Ectodermal cell (in vitro differentiated cells): Measurements from ENCODE around the gene DYNC1H1.
A peak's percentile ranks its signal among the peaks of the same experiment; 100 is the strongest.
"Not testable (repeated sequence)": the region's sequence is repeated elsewhere in the genome, so short reads cannot be mapped to it uniquely, and the experiment has no call there.

Experiments used
- H3K27ac ChIP-seq: 2 replicates; pipeline ENCODE4 v1.7.0; 2013; ENCODE audit warnings: mild to moderate bottlenecking, low read depth, low read length; ENCODE audit not compliant: insufficient read depth, poor library complexity, severe bottlenecking
- H3K27me3 ChIP-seq: 2 replicates; pipeline ENCODE4 v1.7.0; 2013; ENCODE audit warnings: mild to moderate bottlenecking, low read length; ENCODE audit not compliant: insufficient read depth, control insufficient read depth, poor library complexity, severe bottlenecking
- H3K36me3 ChIP-seq: one replicate; pipeline ENCODE4 v1.7.0; 2013; ENCODE audit warnings: low read length; ENCODE audit not compliant: control insufficient read depth, insufficient read depth
- H3K4me1 ChIP-seq: one replicate; pipeline ENCODE4 v1.7.0; 2013; ENCODE audit warnings: low read length; ENCODE audit not compliant: control insufficient read depth, insufficient read depth
- H3K4me3 ChIP-seq: 2 replicates; pipeline ENCODE4 v1.7.0; 2013; ENCODE audit warnings: low read depth, low read length, control low read depth; ENCODE audit not compliant: insufficient read depth
- H3K9me3 ChIP-seq: 2 replicates; pipeline ENCODE4 v1.7.0; 2013; ENCODE audit warnings: mild to moderate bottlenecking, low read length, moderate library complexity; ENCODE audit not compliant: control insufficient read depth
- WGBS, 2 experiments: methylation state at CpG; one replicate each; pipeline ENCODE4 v1.1.7; 2013; ENCODE audit warnings: missing lambda C conversion rate in 2 of 2; 5-methylcytosine and 5-hydroxymethylcytosine counted together

DYNC1H1 gene

DNA sequence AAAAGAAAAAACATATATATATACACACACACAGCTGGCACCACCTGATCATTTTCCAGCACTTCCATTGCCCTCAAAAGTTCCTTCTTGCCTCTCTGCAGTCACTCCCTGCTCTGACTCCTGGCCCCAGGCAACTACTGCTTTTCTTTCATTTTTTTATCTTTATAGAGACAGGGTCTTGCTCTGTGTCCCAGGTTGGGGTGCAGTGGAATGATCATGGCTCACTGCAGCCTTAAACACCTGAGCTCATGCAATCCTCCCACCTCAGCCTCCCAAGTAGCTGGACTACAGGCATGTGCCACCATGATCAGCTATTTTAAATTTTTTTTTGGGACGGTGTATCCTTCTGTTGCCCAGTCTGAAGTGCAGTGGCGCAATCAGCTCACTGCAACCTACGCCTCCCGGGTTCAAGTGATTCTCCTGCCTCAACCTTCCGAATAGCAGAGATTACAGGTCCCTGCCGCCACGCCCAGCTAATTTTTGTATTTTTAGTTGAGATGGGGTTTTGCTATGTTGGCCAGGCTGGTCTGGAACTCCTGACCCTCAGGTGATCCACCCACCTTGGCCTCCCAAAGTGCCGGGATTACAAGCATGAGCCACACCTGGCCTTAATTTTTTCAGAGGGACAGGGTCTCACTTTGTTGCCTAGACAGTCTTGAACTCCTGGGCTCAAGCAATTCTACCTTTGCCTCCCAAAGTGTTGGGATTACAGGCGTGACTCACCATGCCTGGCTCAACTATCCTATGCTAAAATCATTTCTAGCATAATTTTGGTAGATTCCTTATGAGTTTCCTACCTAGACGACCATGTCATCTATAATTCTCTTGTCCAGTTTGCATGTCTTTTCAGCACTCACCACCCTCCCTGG, 114.7 kb downstream of the DYNC1H1 start:
- Histone ChIP-seq H3K36me3 (peaks cover 49% of the 10 kb centered on the region), H3K4me1 (peaks cover 4% of the 10 kb centered on the region)

GRCh38 chr14:102079700-102079979, 115.3 kb downstream of the DYNC1H1 start:
- Histone ChIP-seq H3K4me3 (no peak overlapping the region), H3K36me3 (peaks cover 54% of the 10 kb centered on the region), H3K9me3 (no peaks in the 10 kb centered on the region), H3K4me1 (peaks cover 4% of the 10 kb centered on the region), H3K27ac (no peak overlapping the region), H3K27me3 (no peaks in the 10 kb centered on the region)

More for the DNA sequence above, 114.7 kb downstream of the DYNC1H1 start:
- Histone ChIP-seq H3K9me3 (no peaks in the 10 kb centered on the region), H3K27ac (no peak overlapping the region), H3K27me3 (no peaks in the 10 kb centered on the region), H3K4me3 (no peak overlapping the region)
- 95 to 96% methylated on average over 10 of the region's 10 CpGs for WGBS, 2 experiments

- no peaks in the 10 kb centered on the region for H3K9me3 ChIP-seq
- no peaks in the 10 kb centered on the region for H3K27me3 ChIP-seq
- peaks cover 62% of the 10 kb centered on the region for H3K36me3 ChIP-seq
- no peak overlapping the region for H3K27ac ChIP-seq
- H3K4me3 ChIP-seq, result no peak overlapping the region
- peaks cover 10% of the 10 kb centered on the region for H3K4me1 ChIP-seq
- WGBS, 2 experiments, result 91 to 93% methylated on average over 14 of the region's 14 CpGs
Measured at GRCh38 chr14:102080183-102081080, 116.1 kb downstream of the DYNC1H1 start.

- 94 to 97% methylated on average over 7 of the region's 7 CpGs for WGBS, 2 experiments
- H3K4me1 ChIP-seq, result peaks cover 12% of the 10 kb centered on the region
- H3K27ac ChIP-seq, result no peak overlapping the region
- peaks cover 64% of the 10 kb centered on the region for H3K36me3 ChIP-seq
- H3K4me3 ChIP-seq, result no peak overlapping the region
- no peaks in the 10 kb centered on the region for H3K9me3 ChIP-seq
- no peaks in the 10 kb centered on the region for H3K27me3 ChIP-seq
Measured at GRCh38 chr14:102081231-102082080, 117.1 kb downstream of the DYNC1H1 start.

- H3K36me3 ChIP-seq, result peaks cover 55% of the 10 kb centered on the region
- H3K27me3 ChIP-seq, H3K4me3 ChIP-seq, H3K27ac ChIP-seq, H3K9me3 ChIP-seq: not testable (repeated sequence)
- H3K4me1 ChIP-seq, result peaks cover 23% of the 10 kb centered on the region
- 94 to 97% methylated on average over 5 of the region's 5 CpGs for WGBS, 2 experiments
Measured at GRCh38 chr14:102084522-102084921, 120.1 kb downstream of the DYNC1H1 start.

GRCh38 chr14:102084931-102085330, 120.6 kb downstream of the DYNC1H1 start:
- Histone ChIP-seq H3K9me3 (no peaks in the 10 kb centered on the region), H3K36me3 (peaks cover 51% of the 10 kb centered on the region), H3K27ac (no peak overlapping the region), H3K4me1 (peaks cover 23% of the 10 kb centered on the region), H3K4me3 (peak overlapping the region; percentile 90), H3K27me3 (no peaks in the 10 kb centered on the region)
- 91 to 96% methylated on average over 6 of the region's 6 CpGs for WGBS, 2 experiments

DNA sequence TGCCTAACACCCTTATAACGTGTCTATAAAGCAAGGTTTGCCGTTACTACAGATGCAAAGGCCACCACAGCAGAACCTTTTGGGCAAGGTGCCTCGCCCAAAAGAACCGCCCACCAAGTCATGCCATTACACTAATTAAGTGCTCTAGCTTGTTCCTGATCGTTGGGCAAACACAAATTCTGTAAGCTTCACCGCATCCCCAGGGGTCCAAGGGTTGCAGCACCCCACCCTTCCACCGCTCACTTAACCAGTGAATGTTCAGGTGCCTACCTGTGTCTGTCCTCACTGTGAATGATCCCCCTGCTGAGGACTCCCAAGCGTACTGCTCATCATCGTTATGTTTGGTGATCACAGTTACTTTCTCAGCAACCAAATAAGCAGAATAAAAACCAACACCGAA, 121.1 kb downstream of the DYNC1H1 start:
- H3K9me3 ChIP-seq, result no peaks in the 10 kb centered on the region
- peaks cover 45% of the 10 kb centered on the region for H3K36me3 ChIP-seq
- H3K27me3 ChIP-seq, result no peaks in the 10 kb centered on the region
- 60 to 75% methylated on average over 10 of the region's 10 CpGs for WGBS, 2 experiments
- peaks cover 23% of the 10 kb centered on the region for H3K4me1 ChIP-seq
- no peak overlapping the region for H3K27ac ChIP-seq
- H3K4me3 ChIP-seq, result peak overlapping the region; percentile 90

DNA sequence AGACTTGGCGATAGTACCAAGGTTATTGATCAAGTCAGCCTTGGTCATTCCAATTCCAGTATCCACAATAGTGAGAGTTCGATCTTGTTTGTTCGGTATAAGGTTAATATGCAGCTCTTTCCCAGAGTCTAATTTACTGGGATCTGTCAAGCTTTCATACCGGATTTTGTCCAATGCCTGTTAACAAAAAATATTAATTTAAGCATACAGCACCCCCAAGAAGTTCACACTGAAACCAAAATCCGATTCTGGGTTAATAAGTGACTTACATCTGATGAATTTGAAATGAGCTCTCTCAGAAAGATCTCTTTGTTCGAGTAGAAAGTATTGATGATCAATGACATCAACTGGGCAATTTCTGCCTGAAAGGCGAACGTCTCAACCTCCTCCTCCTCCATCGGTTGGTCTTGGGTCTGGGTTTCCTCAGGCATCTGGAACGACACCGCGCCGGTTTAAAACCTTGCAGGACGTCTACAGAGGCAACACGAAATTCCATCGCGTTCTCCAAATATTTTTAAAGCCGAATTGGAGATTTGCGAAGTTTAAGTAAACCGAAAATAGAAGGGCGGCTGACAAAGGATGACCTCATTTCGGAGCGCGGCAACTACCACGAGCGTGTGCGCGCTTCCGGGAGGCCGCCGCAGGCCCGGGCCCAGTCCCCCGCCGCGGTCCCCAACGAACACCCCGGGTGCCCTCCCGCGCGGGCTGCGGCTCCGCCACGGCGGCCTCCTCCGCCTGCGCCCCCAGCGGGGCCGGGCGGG, 121.8 kb downstream of the DYNC1H1 start:
- Histone ChIP-seq H3K9me3 (no peaks in the 10 kb centered on the region), H3K27me3 (no peaks in the 10 kb centered on the region), H3K27ac (peak overlapping the region; percentile 96), H3K4me1 (peaks cover 23% of the 10 kb centered on the region), H3K4me3 (peak overlapping the region; percentile 90), H3K36me3 (peaks cover 42% of the 10 kb centered on the region)
- whole genome bisulfite sequencing, 2 experiments, result 4 to 5% methylated on average over 48 to 49 of the region's 49 CpGs

DNA sequence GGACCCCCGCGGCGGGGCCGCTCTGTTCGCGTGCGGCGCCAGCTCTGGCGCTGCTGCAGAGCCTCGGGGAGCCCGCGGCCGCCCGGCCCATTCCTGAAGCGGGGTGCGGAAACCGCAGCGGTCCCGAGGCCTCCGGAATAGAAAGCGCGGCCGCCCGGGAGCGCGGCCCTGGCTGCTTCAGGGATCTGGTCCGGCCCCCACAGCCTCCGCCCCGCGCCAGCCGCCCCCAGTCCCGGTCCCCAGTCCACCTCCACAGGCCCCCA, 122.3 kb downstream of the DYNC1H1 start:
- WGBS, 2 experiments, result 0% methylated on average over 32 of the region's 32 CpGs
- Histone ChIP-seq H3K36me3 (peaks cover 37% of the 10 kb centered on the region), H3K27ac (peak overlapping the region; percentile 96), H3K4me1 (peaks cover 23% of the 10 kb centered on the region), H3K27me3 (no peaks in the 10 kb centered on the region), H3K9me3 (no peaks in the 10 kb centered on the region), H3K4me3 (peak overlapping the region; percentile 90)
